Left renal pelvis (tissue), 4 donors: ENCODE results near the gene NOTO. TPM values are rescaled to one million over a fixed set of nuclear protein-coding genes. Genes with fewer than 3 reads are reported as not detected.

ENCODE experiments used
- DNase-seq, 4 donors: peaks; one replicate each; pipeline ENCODE4 v3.0.0-alpha.2; 2013; ENCODE audit warnings: low read depth in 4 of 4, low spot score in 3 of 4
- polyA plus RNA-seq, 4 donors: library from polyadenylated mRNA; unstranded; fragments of 120-200 nt; gene quantifications; one replicate each; pipeline ENCODE4 v1.2.1, GENCODE V29; 2013; ENCODE audit not compliant: insufficient read length in 4 of 4

The NOTO gene
- polyA plus RNA-seq, 4 donors: 0.04 to 0.14 (median 0.10) TPM; not detected in 1

GRCh38 chr2:73233154-73233931, 31.0 kb downstream of the NOTO start, which contains the start of gene PRADC1:
Gene PRADC1, minus strand, starts transcription at chr2:73233239. Its CDS starts 79 bp downstream, at chr2:73233160.
- DNase-seq: peak; percentile 97 to 99 (median 98)

- peak; percentile 72 to 89 (median 82) for DNase-seq
These were observed 31.8 kb downstream of the NOTO start, which contains the start of gene CCT7 for GRCh38 chr2:73233932-73234832. Gene CCT7, plus strand, starts transcription at chr2:73234308. Its CDS starts 71 bp downstream, at chr2:73234379.

- no peak for DNase-seq
These were observed 33.1 kb downstream of the NOTO start for GRCh38 chr2:73235315-73236028.

GRCh38 chr2:73237168-73237567, 34.8 kb downstream of the NOTO start:
- no peak for DNase-seq

GRCh38 chr2:73238149-73238548, 35.8 kb downstream of the NOTO start:
- DNase-seq: no peak

- no peak for DNase-seq
These were observed 36.6 kb downstream of the NOTO start for GRCh38 chr2:73238976-73239375.

GRCh38 chr2:73239776-73240175, 37.4 kb downstream of the NOTO start:
- no peak for DNase-seq

GRCh38 chr2:73243884-73244570, 41.7 kb downstream of the NOTO start:
- DNase-seq: no peak

GRCh38 chr2:73244580-73244979, 42.2 kb downstream of the NOTO start:
- no peak for DNase-seq

- no peak for DNase-seq
These were observed 44.5 kb downstream of the NOTO start for GRCh38 chr2:73246850-73247249.

- no peak for DNase-seq
These were observed 47.3 kb downstream of the NOTO start for GRCh38 chr2:73249636-73250035.

- DNase-seq: no peak
These were observed 48.8 kb downstream of the NOTO start for GRCh38 chr2:73250872-73251846.

- no peak for DNase-seq
These were observed 50.1 kb downstream of the NOTO start for GRCh38 chr2:73252238-73253027.

GRCh38 chr2:73253400-73253799, 51.0 kb downstream of the NOTO start:
- no peak for DNase-seq

- no peak for DNase-seq
These were observed 51.5 kb downstream of the NOTO start for GRCh38 chr2:73253901-73254300.

- no peak for DNase-seq
These were observed 52.1 kb downstream of the NOTO start for GRCh38 chr2:73254343-73255006.

GRCh38 chr2:73255007-73255644, 52.8 kb downstream of the NOTO start:
- DNase-seq: no peak
